ENCODE measurements around the gene SERINC5. TPM values are rescaled to one million over a fixed set of nuclear protein-coding genes. Genes with fewer than 3 reads are reported as not detected.

Gene SERINC5
- total RNA-seq, 2 donors from 2014 or later = 12.8 to 13.9 TPM

DNA sequence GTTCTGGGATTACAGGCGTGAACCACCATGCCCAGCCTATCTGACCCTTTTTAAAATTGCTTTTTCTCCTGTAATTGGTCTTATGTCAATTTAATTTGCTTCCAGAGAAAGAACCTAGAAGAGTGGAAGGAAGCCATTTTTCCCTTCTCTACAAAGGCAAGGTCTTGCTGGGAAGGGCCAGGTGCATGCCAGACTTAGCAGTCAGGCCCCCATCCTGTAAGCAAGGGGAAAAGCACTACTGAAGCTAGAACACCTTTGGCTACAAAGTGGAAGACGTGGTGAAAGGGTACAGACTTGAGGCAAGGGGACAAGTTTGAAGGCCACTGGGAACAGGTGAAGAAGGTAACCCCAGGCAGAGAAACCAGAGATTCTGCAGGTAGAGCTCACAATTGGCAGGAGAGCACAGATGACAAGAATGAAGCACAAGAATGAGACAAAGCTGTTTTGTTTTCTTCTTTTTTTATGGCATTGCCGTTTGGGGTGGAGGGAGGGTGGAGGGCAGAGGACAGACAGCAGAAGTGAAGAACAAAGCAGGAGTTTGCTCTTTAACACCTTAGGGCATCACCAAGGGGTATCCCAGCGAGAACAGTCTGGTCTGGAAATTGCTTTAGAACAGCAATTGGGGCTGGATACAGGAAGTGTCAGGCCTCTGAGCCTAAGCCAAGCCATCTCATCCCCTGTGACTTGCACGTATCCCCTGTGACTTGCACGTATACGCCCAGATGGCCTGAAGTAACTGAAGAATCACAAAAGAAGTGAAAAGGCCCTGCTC, 72.9 kb downstream of the SERINC5 start:
- DNase-seq (ENCODE audit: low spot score) (no peak), ATAC-seq (ENCODE audit: insufficient number of reproducible peaks, low FRiP score, low read depth) (no peak)
- Histone ChIP-seq H3K36me3 (no peaks in the 10 kb centered on the region), H3K4me1 (ENCODE audit: control insufficient read depth in 1 of 2, low read depth in 2 of 2) (no peaks in the 10 kb centered on the region), H3K27me3 (replicated peaks; ENCODE audit: insufficient read depth) (no peaks in the 10 kb centered on the region), H3K4me3 (no peak overlapping the region), H3K9me3 (no peaks in the 10 kb centered on the region), H3K27ac (no peak overlapping the region)
- TF ChIP-seq, protein P1, sequence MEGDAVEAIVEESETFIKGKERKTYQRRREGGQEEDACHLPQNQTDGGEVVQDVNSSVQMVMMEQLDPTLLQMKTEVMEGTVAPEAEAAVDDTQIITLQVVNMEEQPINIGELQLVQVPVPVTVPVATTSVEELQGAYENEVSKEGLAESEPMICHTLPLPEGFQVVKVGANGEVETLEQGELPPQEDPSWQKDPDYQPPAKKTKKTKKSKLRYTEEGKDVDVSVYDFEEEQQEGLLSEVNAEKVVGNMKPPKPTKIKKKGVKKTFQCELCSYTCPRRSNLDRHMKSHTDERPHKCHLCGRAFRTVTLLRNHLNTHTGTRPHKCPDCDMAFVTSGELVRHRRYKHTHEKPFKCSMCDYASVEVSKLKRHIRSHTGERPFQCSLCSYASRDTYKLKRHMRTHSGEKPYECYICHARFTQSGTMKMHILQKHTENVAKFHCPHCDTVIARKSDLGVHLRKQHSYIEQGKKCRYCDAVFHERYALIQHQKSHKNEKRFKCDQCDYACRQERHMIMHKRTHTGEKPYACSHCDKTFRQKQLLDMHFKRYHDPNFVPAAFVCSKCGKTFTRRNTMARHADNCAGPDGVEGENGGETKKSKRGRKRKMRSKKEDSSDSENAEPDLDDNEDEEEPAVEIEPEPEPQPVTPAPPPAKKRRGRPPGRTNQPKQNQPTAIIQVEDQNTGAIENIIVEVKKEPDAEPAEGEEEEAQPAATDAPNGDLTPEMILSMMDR (IDR thresholded peaks at IDR 0.05) = no peak

- H3K27ac ChIP-seq = no peak overlapping the region
- H3K9me3 ChIP-seq = no peaks in the 10 kb centered on the region
- H3K36me3 ChIP-seq = no peaks in the 10 kb centered on the region
- ATAC-seq (ENCODE audit: insufficient number of reproducible peaks, low FRiP score, low read depth) (no peak), DNase-seq (ENCODE audit: low spot score) (no peak)
- H3K4me1 ChIP-seq (ENCODE audit: control insufficient read depth in 1 of 2, low read depth in 2 of 2) = no peaks in the 10 kb centered on the region
- H3K4me3 ChIP-seq = no peak overlapping the region
- TF ChIP-seq, protein P1 (IDR thresholded peaks at IDR 0.05) = no peak
- no peaks in the 10 kb centered on the region for H3K27me3 ChIP-seq (replicated peaks; ENCODE audit: insufficient read depth)
These were observed 74.1 kb downstream of the SERINC5 start for GRCh38 chr5:80181618-80182211.

GRCh38 chr5:80177236-80177635, 78.6 kb downstream of the SERINC5 start:
- Histone ChIP-seq H3K27ac (no peak overlapping the region), H3K27me3 (replicated peaks; ENCODE audit: insufficient read depth) (no peaks in the 10 kb centered on the region), H3K9me3 (no peaks in the 10 kb centered on the region), H3K4me3 (no peak overlapping the region), H3K36me3 (no peaks in the 10 kb centered on the region), H3K4me1 (ENCODE audit: control insufficient read depth in 1 of 2, low read depth in 2 of 2) (no peaks in the 10 kb centered on the region)
- no peak for ATAC-seq (ENCODE audit: insufficient number of reproducible peaks, low FRiP score, low read depth)
- no peak for DNase-seq (ENCODE audit: low spot score)
- TF ChIP-seq, protein P1 (IDR thresholded peaks at IDR 0.05) = no peak

DNA sequence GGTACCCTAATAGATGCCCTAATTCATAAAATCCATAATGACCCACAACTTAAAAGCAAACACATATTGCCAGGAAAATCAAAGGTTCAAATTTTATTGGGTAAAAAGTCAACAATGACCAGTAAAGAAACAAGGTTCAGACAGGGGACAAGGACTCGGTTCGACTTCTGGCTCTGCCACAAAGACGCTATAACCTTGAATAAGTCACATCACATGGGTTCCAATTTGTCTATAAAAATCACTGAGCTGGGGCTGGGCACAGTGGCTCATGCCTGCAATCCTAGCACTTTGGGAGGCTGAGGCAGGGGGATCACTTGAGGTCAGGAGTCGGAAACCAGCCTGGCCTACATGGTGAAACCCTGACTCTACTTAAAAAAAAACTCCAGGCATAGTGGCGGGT, 80.5 kb downstream of the SERINC5 start:
- TF ChIP-seq, protein P1 (IDR thresholded peaks at IDR 0.05) = no peak
- Histone ChIP-seq H3K36me3 (peaks cover 2% of the 10 kb centered on the region), H3K27me3 (replicated peaks; ENCODE audit: insufficient read depth) (no peaks in the 10 kb centered on the region), H3K4me3 (no peak overlapping the region), H3K4me1 (ENCODE audit: control insufficient read depth in 1 of 2, low read depth in 2 of 2) (no peaks in the 10 kb centered on the region), H3K9me3 (no peaks in the 10 kb centered on the region), H3K27ac (no peak overlapping the region)
- no peak for DNase-seq (ENCODE audit: low spot score)
- ATAC-seq (ENCODE audit: insufficient number of reproducible peaks, low FRiP score, low read depth) = no peak

GRCh38 chr5:80174790-80175189, 81.1 kb downstream of the SERINC5 start:
- TF ChIP-seq, protein P1 (IDR thresholded peaks at IDR 0.05) = no peak
- ATAC-seq (ENCODE audit: insufficient number of reproducible peaks, low FRiP score, low read depth) (no peak), DNase-seq (ENCODE audit: low spot score) (no peak)
- H3K4me1 ChIP-seq (ENCODE audit: control insufficient read depth in 1 of 2, low read depth in 2 of 2) = no peaks in the 10 kb centered on the region
- no peak overlapping the region for H3K4me3 ChIP-seq
- no peaks in the 10 kb centered on the region for H3K9me3 ChIP-seq
- H3K27me3 ChIP-seq (replicated peaks; ENCODE audit: insufficient read depth) = no peaks in the 10 kb centered on the region
- peaks cover 2% of the 10 kb centered on the region for H3K36me3 ChIP-seq
- no peak overlapping the region for H3K27ac ChIP-seq
